Esophagus (tissue), 2 donors: ENCODE results near the gene ZSWIM2. TPM values are rescaled to one million over a fixed set of nuclear protein-coding genes. Genes with fewer than 3 reads are reported as not detected.

Source experiments
- H3K27ac ChIP-seq, 2 donors: one replicate each; pipeline ENCODE4 v1.5.1; 2013; ENCODE audit warnings: low read depth in 2 of 2, mild to moderate bottlenecking in 2 of 2, inconsistent platforms in 1 of 2, low read length in 1 of 2, moderate library complexity in 1 of 2
- H3K27me3 ChIP-seq, 2 donors: one replicate each; pipeline ENCODE4 v1.6.1; 2013; ENCODE audit warnings: low read length in 2 of 2, control low read depth in 1 of 2, mild to moderate bottlenecking in 1 of 2; ENCODE audit not compliant: insufficient read depth in 2 of 2, control insufficient read depth in 1 of 2
- H3K36me3 ChIP-seq, 2 donors: one replicate each; pipeline ENCODE4 v1.6.1; 2013; ENCODE audit warnings: low read length in 1 of 2; ENCODE audit not compliant: control insufficient read depth in 2 of 2, insufficient read depth in 2 of 2
- H3K4me1 ChIP-seq, 2 donors: one replicate each; pipeline ENCODE4 v1.6.1; 2013; ENCODE audit warnings: low read length in 1 of 2; ENCODE audit not compliant: control insufficient read depth in 2 of 2, insufficient read depth in 2 of 2
- H3K4me3 ChIP-seq, 2 donors: one replicate each; pipeline ENCODE4 v1.5.1; 2013; ENCODE audit warnings: low read length in 2 of 2, mild to moderate bottlenecking in 2 of 2, low read depth in 1 of 2, moderate library complexity in 1 of 2
- H3K9me3 ChIP-seq, 2 donors: one replicate each; pipeline ENCODE4 v1.6.1; 2013; ENCODE audit warnings: mild to moderate bottlenecking in 2 of 2, low read depth in 1 of 2, low read length in 1 of 2, moderate library complexity in 1 of 2; ENCODE audit not compliant: control insufficient read depth in 2 of 2, insufficient read depth in 1 of 2
- WGBS, 2 donors: extraction: QIAGEN DNeasy Blood & Tissue Kit; methylation state at CpG; one replicate each; pipeline ENCODE4 v1.1.7; 2013; 5-methylcytosine and 5-hydroxymethylcytosine counted together
- polyA plus RNA-seq, 2 donors: library from polyadenylated mRNA; stranded (reverse); fragments of 200-250 nt; gene quantifications; one replicate each; pipeline ENCODE4 v1.2.3, GENCODE V29; 2013
- donor health status: healthy with polysubstance abuse.
- donor health status: Bipolar disorder and iron deficiency.

ZSWIM2 gene
- polyA plus RNA-seq, 2 donors = not detected

GRCh38 chr2:186884587-186884986 lies 35.6 kb upstream of the ZSWIM2 start:
- H3K9me3 ChIP-seq = no peaks in the 10 kb centered on the region
- no peak overlapping the region for H3K27ac ChIP-seq
- no peaks in the 10 kb centered on the region for H3K36me3 ChIP-seq
- WGBS, 2 donors = 31 to 52% methylated on average over 1 of the region's 1 CpG
- H3K4me1 ChIP-seq = no peaks in the 10 kb centered on the region
- no peak overlapping the region for H3K4me3 ChIP-seq
- no peaks in the 10 kb centered on the region for H3K27me3 ChIP-seq

- no peak overlapping the region for H3K27ac ChIP-seq
- WGBS, 2 donors = 73 to 81% methylated on average over 2 of the region's 2 CpGs
- H3K36me3 ChIP-seq = no peaks in the 10 kb centered on the region
- no peaks in the 10 kb centered on the region for H3K4me1 ChIP-seq
- no peaks in the 10 kb centered on the region for H3K9me3 ChIP-seq
- no peak overlapping the region for H3K4me3 ChIP-seq
- no peaks in the 10 kb centered on the region for H3K27me3 ChIP-seq
Measured at GRCh38 chr2:186883666-186884065, 34.7 kb upstream of the ZSWIM2 start.

- H3K4me3 ChIP-seq = no peak overlapping the region
- H3K36me3 ChIP-seq = no peaks in the 10 kb centered on the region
- 65 to 75% methylated on average over 2 of the region's 2 CpGs for WGBS, 2 donors
- no peaks in the 10 kb centered on the region for H3K4me1 ChIP-seq
- H3K27ac ChIP-seq = no peak overlapping the region
- H3K9me3 ChIP-seq = no peaks in the 10 kb centered on the region
- no peaks in the 10 kb centered on the region for H3K27me3 ChIP-seq
Measured at GRCh38 chr2:186882511-186883071, 33.6 kb upstream of the ZSWIM2 start.

DNA sequence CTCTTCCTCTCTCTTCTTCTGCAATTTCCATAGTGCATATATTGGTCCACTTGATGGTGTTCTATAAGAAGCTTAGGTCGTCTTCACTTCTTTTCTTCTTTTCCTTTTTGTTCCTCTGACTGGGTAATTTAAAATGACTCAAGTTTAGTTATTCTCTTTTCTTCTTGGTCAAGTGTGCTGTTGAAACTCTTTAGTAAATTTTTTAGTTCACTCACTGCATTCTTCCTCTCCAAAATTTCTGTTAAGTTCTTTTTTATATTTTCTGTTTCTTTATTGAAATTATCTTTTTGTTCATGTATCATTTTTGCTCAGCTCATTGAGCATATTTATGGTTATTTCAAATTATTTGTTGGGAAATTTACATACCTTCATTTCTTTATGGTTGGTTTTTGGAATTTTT lies 32.7 kb upstream of the ZSWIM2 start:
- H3K9me3 ChIP-seq = no peaks in the 10 kb centered on the region
- no peaks in the 10 kb centered on the region for H3K36me3 ChIP-seq
- H3K4me3 ChIP-seq = no peak overlapping the region
- no peaks in the 10 kb centered on the region for H3K4me1 ChIP-seq
- H3K27ac ChIP-seq = no peak overlapping the region
- no peaks in the 10 kb centered on the region for H3K27me3 ChIP-seq
- 67 to 80% methylated on average over 1 of the region's 1 CpG for WGBS, 2 donors

DNA sequence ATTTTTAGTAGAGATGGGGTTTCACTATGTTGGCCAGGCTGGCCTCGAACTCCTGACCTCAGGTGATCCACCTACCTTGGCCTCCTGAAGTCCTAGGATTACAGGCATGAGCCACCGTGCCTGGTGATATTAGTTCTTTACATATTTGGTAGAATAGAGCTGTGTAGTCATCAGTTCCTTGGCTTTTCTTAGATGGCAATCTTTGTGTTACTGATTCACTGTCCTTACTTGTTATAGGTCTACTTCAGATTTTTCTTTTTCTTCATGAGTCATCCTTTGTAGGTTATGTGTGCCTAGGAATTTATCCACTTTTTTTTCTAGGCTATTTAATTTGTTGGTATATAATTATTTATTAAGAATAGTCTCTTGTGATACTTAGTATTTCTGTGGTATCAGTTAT lies 30.3 kb upstream of the ZSWIM2 start:
- Histone ChIP-seq H3K36me3 (no peaks in the 10 kb centered on the region), H3K4me1 (no peaks in the 10 kb centered on the region), H3K4me3 (no peak overlapping the region), H3K27me3 (no peaks in the 10 kb centered on the region), H3K9me3 (no peaks in the 10 kb centered on the region), H3K27ac (no peak overlapping the region)
- WGBS, 2 donors = 76 to 84% methylated on average over 2 of the region's 2 CpGs

- Histone ChIP-seq H3K36me3 (no peaks in the 10 kb centered on the region), H3K27me3 (no peaks in the 10 kb centered on the region), H3K4me1 (no peaks in the 10 kb centered on the region), H3K4me3 (no peak overlapping the region), H3K27ac (no peak overlapping the region), H3K9me3 (no peaks in the 10 kb centered on the region)
- WGBS, 2 donors = 81 to 87% methylated on average over 4 of the region's 4 CpGs
Measured at GRCh38 chr2:186874713-186875112, 25.7 kb upstream of the ZSWIM2 start.

GRCh38 chr2:186871881-186872280 lies 22.9 kb upstream of the ZSWIM2 start:
- WGBS, 2 donors = 60 to 70% methylated on average over 2 of the region's 2 CpGs
- H3K4me1 ChIP-seq = no peaks in the 10 kb centered on the region
- H3K27me3 ChIP-seq = no peaks in the 10 kb centered on the region
- no peak overlapping the region for H3K27ac ChIP-seq
- H3K36me3 ChIP-seq = no peaks in the 10 kb centered on the region
- H3K4me3 ChIP-seq = no peak overlapping the region
- no peaks in the 10 kb centered on the region for H3K9me3 ChIP-seq

DNA sequence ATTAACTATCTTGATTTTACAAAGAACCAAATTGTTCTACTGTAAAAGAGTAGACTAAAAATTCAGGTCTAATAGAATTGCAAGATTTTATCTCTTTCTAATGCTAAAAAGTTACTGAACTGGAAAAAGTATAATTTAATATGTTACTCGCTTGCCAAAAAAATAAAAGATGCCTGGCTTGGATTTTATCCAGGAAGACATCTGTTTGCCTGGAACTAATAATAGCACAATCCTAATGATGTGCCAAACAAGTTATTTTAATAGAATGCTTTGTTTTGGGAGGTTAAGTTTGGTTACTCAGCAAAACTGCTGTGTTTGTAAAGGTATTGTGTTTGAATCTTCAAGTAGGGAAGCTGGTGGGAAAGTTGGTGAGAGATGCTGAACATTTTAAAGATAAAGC lies 19.4 kb upstream of the ZSWIM2 start:
- 34 to 56% methylated on average over 1 of the region's 1 CpG for WGBS, 2 donors
- Histone ChIP-seq H3K4me3 (no peak overlapping the region), H3K27ac (no peak overlapping the region), H3K4me1 (no peaks in the 10 kb centered on the region), H3K36me3 (no peaks in the 10 kb centered on the region), H3K27me3 (no peaks in the 10 kb centered on the region), H3K9me3 (no peaks in the 10 kb centered on the region)

DNA sequence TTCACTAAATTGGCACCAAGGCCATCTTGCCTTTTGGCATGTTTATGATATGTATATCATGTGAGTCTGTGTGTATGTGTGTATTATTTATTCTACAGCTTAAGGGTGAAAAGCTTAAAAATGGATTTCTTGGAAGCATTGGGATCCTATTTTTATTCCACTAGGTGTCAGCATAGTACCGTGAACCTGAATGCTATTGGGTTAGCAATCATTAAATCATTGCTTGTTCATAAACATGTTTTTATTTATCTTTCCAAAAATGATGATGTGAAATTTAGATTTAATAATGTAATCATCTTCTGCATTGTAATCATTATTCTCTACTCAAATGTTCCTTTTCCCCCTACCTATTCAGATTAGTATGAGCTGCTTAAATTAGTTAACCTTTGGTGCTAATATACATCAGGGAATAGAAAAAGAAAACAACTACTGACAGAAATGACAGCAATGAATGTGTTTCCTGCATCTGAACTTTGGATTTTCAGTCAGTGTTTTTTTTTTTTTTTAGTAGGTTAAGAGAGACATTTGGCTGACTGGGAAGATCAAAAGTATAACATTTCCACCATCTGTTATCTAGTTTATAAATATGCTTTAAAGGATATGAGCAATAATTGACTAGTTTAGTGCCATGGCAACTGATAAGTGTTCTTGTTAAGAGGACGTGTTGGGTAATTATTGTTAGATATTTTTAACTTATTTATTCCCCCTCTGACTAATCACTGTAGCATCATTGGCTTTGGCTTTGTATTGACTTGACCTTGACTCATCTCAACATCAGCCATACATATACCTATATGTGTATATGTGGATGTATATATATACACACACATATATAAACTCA lies 14.1 kb upstream of the ZSWIM2 start:
- Histone ChIP-seq H3K4me1 (no peaks in the 10 kb centered on the region), H3K9me3 (no peaks in the 10 kb centered on the region), H3K4me3 (no peak overlapping the region), H3K27ac (no peak overlapping the region), H3K27me3 (no peaks in the 10 kb centered on the region), H3K36me3 (no peaks in the 10 kb centered on the region)
- 2 to 3% methylated on average over 2 of the region's 2 CpGs for WGBS, 2 donors

GRCh38 chr2:186855216-186855615 lies 6.2 kb upstream of the ZSWIM2 start:
- Histone ChIP-seq H3K4me3 (no peak overlapping the region), H3K36me3 (no peaks in the 10 kb centered on the region), H3K9me3 (no peaks in the 10 kb centered on the region), H3K4me1 (no peaks in the 10 kb centered on the region), H3K27ac (no peak overlapping the region), H3K27me3 (no peaks in the 10 kb centered on the region)
- 88 to 91% methylated on average over 5 of the region's 5 CpGs for WGBS, 2 donors
